DOHH2 (cell line): ENCODE results near the gene CYTH3.

Experiments
- H3F3A ChIP-seq: fragments of 200-600 bp; sonication (generic), shearing (Covaris generic); 2 replicates; pipeline ENCODE4 v1.6.0; 2016; ENCODE audit warnings: antibody characterized with exemption, mild to moderate bottlenecking; ENCODE audit not compliant: control insufficient read depth, insufficient read depth
- H3K27ac ChIP-seq: fragments of 200-600 bp; sonication (generic); 2 replicates; pipeline ENCODE4 v1.5.1; 2014; ENCODE audit warnings: low read depth, mild to moderate bottlenecking, low read length, moderate library complexity
- H3K27me3 ChIP-seq: fragments of 200-600 bp; sonication (generic); 2 replicates; pipeline ENCODE4 v1.6.1; 2014; ENCODE audit warnings: mild to moderate bottlenecking, low read length, mixed read lengths; ENCODE audit not compliant: control insufficient read depth
- H3K36me3 ChIP-seq: fragments of 200-600 bp; sonication (generic); 2 replicates; pipeline ENCODE4 v1.6.1; 2014; ENCODE audit warnings: mild to moderate bottlenecking, low read length, moderate library complexity, mixed read lengths; ENCODE audit not compliant: control insufficient read depth
- H3K4me1 ChIP-seq: fragments of 200-600 bp; sonication (generic); 2 replicates; pipeline ENCODE4 v1.6.1; 2014; ENCODE audit warnings: mild to moderate bottlenecking, low read length, mixed read lengths; ENCODE audit not compliant: control insufficient read depth
- H3K4me2 ChIP-seq: fragments of 200-600 bp; sonication (generic); 2 replicates; pipeline ENCODE4 v1.6.0; 2014; ENCODE audit warnings: mild to moderate bottlenecking, low read length, moderate library complexity
- H3K4me3 ChIP-seq: fragments of 200-600 bp; sonication (generic); 2 replicates; pipeline ENCODE4 v1.5.1; 2014; ENCODE audit warnings: mild to moderate bottlenecking, low read length, mixed read lengths
- H3K79me2 ChIP-seq: fragments of 200-600 bp; sonication (generic); 2 replicates; pipeline ENCODE4 v1.6.1; 2014; ENCODE audit warnings: mild to moderate bottlenecking, low read length, mixed read lengths; ENCODE audit not compliant: control insufficient read depth
- H3K9me2 ChIP-seq: fragments of 200-600 bp; sonication (generic); replicated peaks from 2 replicates; pipeline ENCODE4 v1.6.1; 2014; ENCODE audit warnings: mild to moderate bottlenecking, low read length, mixed read lengths; ENCODE audit not compliant: control insufficient read depth
- H3K9me3 ChIP-seq: fragments of 200-600 bp; sonication (generic); 2 replicates; pipeline ENCODE4 v1.6.1; 2014; ENCODE audit warnings: antibody characterized with exemption, low read length, mixed read lengths; ENCODE audit not compliant: control insufficient read depth, insufficient read depth
- H4K20me1 ChIP-seq: fragments of 200-600 bp; sonication (generic); 2 replicates; pipeline ENCODE4 v1.6.0; 2014; ENCODE audit warnings: low read depth, mild to moderate bottlenecking, antibody characterized with exemption, low read length, moderate library complexity; ENCODE audit not compliant: control insufficient read depth, insufficient read depth
- CTCF ChIP-seq: fragments of 200-600 bp; sonication (generic); IDR thresholded peaks from one replicate; pipeline ENCODE4 v1.5.1; 2014; ENCODE audit warnings: antibody characterized with exemption, mild to moderate bottlenecking, low read depth, low read length; ENCODE audit not compliant: poor library complexity, severe bottlenecking
- EZH2phosphoT487 ChIP-seq: fragments of 200-600 bp; sonication (generic); IDR thresholded peaks from 2 replicates; pipeline ENCODE4 v1.6.1; 2017; ENCODE audit warnings: borderline replicate concordance, mild to moderate bottlenecking, antibody characterized with exemption, low read length, moderate library complexity, mixed read lengths

CYTH3 gene

GRCh38 chr7:6277476-6277875 is 5.1 kb upstream of the CYTH3 start:
- Histone ChIP-seq H3K4me3 (no peak overlapping the region), H3K79me2 (no peaks in the 10 kb centered on the region), H3K4me1 (peaks cover 13% of the 10 kb centered on the region), H3K9me3 (no peaks in the 10 kb centered on the region), H3K27ac (no peak overlapping the region), H3K27me3 (peaks cover 11% of the 10 kb centered on the region), H3K36me3 (no peaks in the 10 kb centered on the region), H4K20me1 (no peaks in the 10 kb centered on the region), H3F3A (no peaks in the 10 kb centered on the region), H3K9me2 (no peaks in the 10 kb centered on the region), H3K4me2 (no peak overlapping the region)
- TF ChIP-seq EZH2phosphoT487 (no peak), CTCF (no peak)

DNA sequence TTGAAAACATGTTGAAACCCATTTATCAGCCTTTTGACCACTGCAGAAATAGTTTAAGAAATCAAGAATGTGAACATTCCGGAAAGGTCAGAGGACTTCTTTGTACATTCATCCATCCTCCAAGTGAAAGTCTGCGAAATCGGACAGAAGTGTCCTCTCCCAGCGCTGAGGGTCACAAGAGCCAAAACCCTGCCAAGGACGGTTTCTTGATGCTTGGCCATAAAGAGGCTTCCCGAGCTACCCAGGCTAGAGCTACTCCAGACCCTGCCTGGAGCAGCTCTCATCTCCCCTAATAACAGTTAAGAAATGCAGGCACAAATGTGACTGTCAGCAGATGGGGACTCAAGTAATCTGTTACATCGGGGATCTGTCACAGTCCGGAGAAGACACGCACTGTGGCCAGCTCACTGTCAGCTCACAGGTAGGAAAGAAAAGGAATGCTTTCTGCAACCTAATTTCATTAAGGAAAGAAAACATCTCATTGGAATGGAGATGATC is 4.5 kb upstream of the CYTH3 start:
- H3K27ac ChIP-seq, result no peak overlapping the region
- H3K4me1 ChIP-seq, result peaks cover 13% of the 10 kb centered on the region
- no peaks in the 10 kb centered on the region for H3K9me2 ChIP-seq
- no peaks in the 10 kb centered on the region for H3F3A ChIP-seq
- no peaks in the 10 kb centered on the region for H3K79me2 ChIP-seq
- H3K36me3 ChIP-seq, result no peaks in the 10 kb centered on the region
- no peak overlapping the region for H3K4me3 ChIP-seq
- no peak overlapping the region for H3K4me2 ChIP-seq
- TF ChIP-seq EZH2phosphoT487, result no peak
- TF ChIP-seq CTCF, result no peak
- H4K20me1 ChIP-seq, result no peaks in the 10 kb centered on the region
- H3K27me3 ChIP-seq, result peaks cover 13% of the 10 kb centered on the region
- H3K9me3 ChIP-seq, result no peaks in the 10 kb centered on the region

DNA sequence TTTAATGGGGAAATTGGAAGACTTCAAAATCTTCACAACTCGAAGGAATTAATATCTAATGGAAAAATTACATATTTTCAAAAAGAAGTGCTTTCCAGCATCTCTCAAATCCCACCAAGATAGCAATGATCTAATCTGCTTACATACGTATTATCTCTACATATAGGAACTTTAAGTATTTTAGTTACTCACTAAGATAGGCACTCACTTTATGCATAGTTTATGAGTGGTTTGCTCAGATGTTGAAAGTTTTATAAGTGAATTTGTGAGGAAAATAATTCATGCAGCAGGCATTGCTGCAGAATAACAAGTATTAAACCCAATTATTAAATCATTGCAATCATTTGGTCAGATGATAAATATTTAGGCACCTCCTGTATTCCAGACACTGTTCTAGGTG is 2.3 kb upstream of the CYTH3 start:
- Histone ChIP-seq H3K4me3 (no peak overlapping the region), H3K9me3 (no peaks in the 10 kb centered on the region), H3F3A (peaks cover 4% of the 10 kb centered on the region; the same call in 1 of the 2 replicates), H3K36me3 (no peaks in the 10 kb centered on the region), H3K4me1 (peaks cover 25% of the 10 kb centered on the region), H3K9me2 (no peaks in the 10 kb centered on the region), H3K79me2 (no peaks in the 10 kb centered on the region), H3K4me2 (no peak overlapping the region), H4K20me1 (0 out of 2 replicates have a peak, but pooled peaks cover 10% of the 10 kb centered on the region), H3K27ac (no peak overlapping the region), H3K27me3 (peaks cover 34% of the 10 kb centered on the region)
- no peak for TF ChIP-seq EZH2phosphoT487
- no peak for TF ChIP-seq CTCF
